Measurements from ENCODE around the gene TMSB4X.

- TF ChIP-seq MAX (IDR thresholded peaks at IDR 0.05; ENCODE audit: low read depth) = no peak
- TF ChIP-seq CTCF (IDR thresholded peaks at IDR 0.05) = no peak
- TF ChIP-seq RAD21 (IDR thresholded peaks at IDR 0.05; ENCODE audit: low read length) = no peak
These were observed 3.5 kb upstream of the TMSB4X start for GRCh38 chrX:12971282-12972003.
